Urinary bladder (tissue), 4 donors: ENCODE results near the gene JAKMIP3. TPM values are rescaled to one million over a fixed set of nuclear protein-coding genes. Genes with fewer than 3 reads are reported as not detected.

Experiments
- DNase-seq: peaks from one replicate; pipeline ENCODE4 v3.0.0-alpha.2; 2015; ENCODE audit errors: extremely low spot score
- H3K27ac ChIP-seq: one replicate; pipeline ENCODE4 v1.5.1; 2013; ENCODE audit warnings: low read depth, mild to moderate bottlenecking, moderate library complexity
- H3K36me3 ChIP-seq: one replicate; pipeline ENCODE4 v1.6.1; 2013; ENCODE audit warnings: mild to moderate bottlenecking, moderate library complexity; ENCODE audit not compliant: insufficient read depth
- H3K4me1 ChIP-seq: one replicate; pipeline ENCODE4 v1.6.1; 2013; ENCODE audit warnings: mild to moderate bottlenecking, moderate library complexity; ENCODE audit not compliant: insufficient read depth
- H3K4me3 ChIP-seq: one replicate; pipeline ENCODE4 v1.5.1; 2013; ENCODE audit warnings: low read depth, low read length
- WGBS: extraction: QIAGEN DNeasy Blood & Tissue Kit; methylation state at CpG from one replicate; pipeline ENCODE4 v1.1.7; 2013; 5-methylcytosine and 5-hydroxymethylcytosine counted together
- polyA plus RNA-seq: library from polyadenylated mRNA; stranded (reverse); fragments of 200-250 nt; gene quantifications from one replicate; pipeline ENCODE4 v1.2.3, GENCODE V29; 2013
- total RNA-seq: library from RNA; depleted of rRNA; stranded (reverse); fragments of >200 nt; gene quantifications from one replicate; pipeline ENCODE4 v1.2.3, GENCODE V29; 2014
- donor health status: healthy with polysubstance abuse.
- donor health status: healthy.

The JAKMIP3 gene
- total and polyA plus RNA-seq, 2 donors: 0.37 to 1.5 TPM

GRCh38 chr10:132110713-132111112 is 45.0 kb downstream of the JAKMIP3 start:
- Histone ChIP-seq H3K4me3 (no peak overlapping the region), H3K27ac (no peak overlapping the region), H3K4me1 (no peaks in the 10 kb centered on the region), H3K36me3 (no peaks in the 10 kb centered on the region)
- WGBS: 65% methylated on average over 14 of the region's 14 CpGs
- no peak for DNase-seq

GRCh38 chr10:132111121-132111731 is 45.5 kb downstream of the JAKMIP3 start:
- H3K27ac ChIP-seq: no peak overlapping the region
- 85% methylated on average over 14 of the region's 14 CpGs for WGBS
- H3K4me1 ChIP-seq: no peaks in the 10 kb centered on the region
- H3K36me3 ChIP-seq: no peaks in the 10 kb centered on the region
- no peak overlapping the region for H3K4me3 ChIP-seq
- no peak for DNase-seq

- Histone ChIP-seq H3K36me3 (no peaks in the 10 kb centered on the region), H3K4me3 (no peak overlapping the region), H3K27ac (no peak overlapping the region), H3K4me1 (no peaks in the 10 kb centered on the region)
- WGBS: 92% methylated on average over 20 of the region's 20 CpGs
- DNase-seq: no peak
Measured at GRCh38 chr10:132111871-132112341, 46.2 kb downstream of the JAKMIP3 start.

- no peaks in the 10 kb centered on the region for H3K36me3 ChIP-seq
- WGBS: 85% methylated on average over 10 of the region's 10 CpGs
- H3K27ac ChIP-seq: no peak overlapping the region
- no peak overlapping the region for H3K4me3 ChIP-seq
- DNase-seq: no peak
- no peaks in the 10 kb centered on the region for H3K4me1 ChIP-seq
Measured at GRCh38 chr10:132112611-132113010, 46.9 kb downstream of the JAKMIP3 start.

GRCh38 chr10:132113206-132113605 is 47.5 kb downstream of the JAKMIP3 start:
- Histone ChIP-seq H3K27ac (no peak overlapping the region), H3K36me3 (no peaks in the 10 kb centered on the region), H3K4me3 (no peak overlapping the region), H3K4me1 (no peaks in the 10 kb centered on the region)
- 65% methylated on average over 6 of the region's 6 CpGs for WGBS
- DNase-seq: no peak

GRCh38 chr10:132113766-132114365 is 48.1 kb downstream of the JAKMIP3 start:
- Histone ChIP-seq H3K4me3 (no peak overlapping the region), H3K27ac (no peak overlapping the region), H3K4me1 (no peaks in the 10 kb centered on the region), H3K36me3 (no peaks in the 10 kb centered on the region)
- 83% methylated on average over 14 of the region's 14 CpGs for WGBS
- no peak for DNase-seq

GRCh38 chr10:132114953-132115520 is 49.3 kb downstream of the JAKMIP3 start:
- DNase-seq: no peak
- 96% methylated on average over 24 of the region's 24 CpGs for WGBS
- Histone ChIP-seq H3K36me3 (no peaks in the 10 kb centered on the region), H3K4me1 (no peaks in the 10 kb centered on the region), H3K27ac (no peak overlapping the region), H3K4me3 (no peak overlapping the region)

Other genes with a start within 250 kb of the JAKMIP3 start
- 44.7 TPM for gene PPP2R2D, start 164.9 kb upstream of the JAKMIP3 start, total RNA-seq
- 25.1 TPM for gene PPP2R2D, start 164.9 kb upstream of the JAKMIP3 start, polyA plus RNA-seq
- 24.1 TPM for gene BNIP3, start 84.0 kb upstream of the JAKMIP3 start, total RNA-seq
- 50.5 TPM for gene BNIP3, start 84.0 kb upstream of the JAKMIP3 start, polyA plus RNA-seq
- 1.7 TPM for gene DPYSL4, start 121.0 kb downstream of the JAKMIP3 start, total RNA-seq
- 1.5 TPM for gene DPYSL4, start 121.0 kb downstream of the JAKMIP3 start, polyA plus RNA-seq
- gene STK32C, start 242.0 kb downstream of the JAKMIP3 start, total RNA-seq: 4.8 TPM
- gene STK32C, start 242.0 kb downstream of the JAKMIP3 start, polyA plus RNA-seq: 13.6 TPM